A673 (cell line): ENCODE results near the gene CHAT.

Experiments used
- EZH2 ChIP-seq: fragments of 200-600 bp; sonication (generic); IDR thresholded peaks from 2 replicates; pipeline ENCODE4 v1.6.1; 2017; ENCODE audit warnings: borderline replicate concordance, low read depth, mild to moderate bottlenecking, mixed read lengths, antibody characterized with exemption, low read length; ENCODE audit not compliant: poor library complexity, severe bottlenecking
- TF ChIP-seq, protein P1 (sequence below): fragments of 300-800, 200-600 bp; sonication (generic); conservative IDR thresholded peaks from 2 replicates; pipeline ENCODE4 v1.5.1; 2017; ENCODE audit warnings: low read depth, mild to moderate bottlenecking, antibody characterized with exemption, low read length, moderate library complexity, mixed read lengths

DNA sequence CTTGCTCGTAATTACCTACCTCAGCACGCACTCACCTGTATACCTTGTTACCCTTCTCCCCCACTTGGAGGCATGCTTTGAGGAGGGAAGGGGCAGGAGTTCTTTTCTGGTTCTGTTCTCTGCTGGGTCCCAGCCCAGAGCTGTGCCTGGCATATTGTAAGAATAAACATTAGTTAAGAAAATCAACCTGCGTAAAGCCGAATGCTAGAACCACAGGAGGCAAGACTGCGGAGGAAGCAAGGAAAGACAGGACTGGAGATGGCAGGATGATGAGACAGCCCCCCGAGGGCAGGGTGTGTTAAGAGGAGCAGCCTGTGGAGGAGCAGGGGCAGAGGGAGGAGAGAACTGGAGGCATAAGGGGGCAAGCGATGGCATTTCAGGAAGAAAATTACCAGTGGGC, 75.1 kb downstream of the CHAT start:
- TF ChIP-seq, protein P1, sequence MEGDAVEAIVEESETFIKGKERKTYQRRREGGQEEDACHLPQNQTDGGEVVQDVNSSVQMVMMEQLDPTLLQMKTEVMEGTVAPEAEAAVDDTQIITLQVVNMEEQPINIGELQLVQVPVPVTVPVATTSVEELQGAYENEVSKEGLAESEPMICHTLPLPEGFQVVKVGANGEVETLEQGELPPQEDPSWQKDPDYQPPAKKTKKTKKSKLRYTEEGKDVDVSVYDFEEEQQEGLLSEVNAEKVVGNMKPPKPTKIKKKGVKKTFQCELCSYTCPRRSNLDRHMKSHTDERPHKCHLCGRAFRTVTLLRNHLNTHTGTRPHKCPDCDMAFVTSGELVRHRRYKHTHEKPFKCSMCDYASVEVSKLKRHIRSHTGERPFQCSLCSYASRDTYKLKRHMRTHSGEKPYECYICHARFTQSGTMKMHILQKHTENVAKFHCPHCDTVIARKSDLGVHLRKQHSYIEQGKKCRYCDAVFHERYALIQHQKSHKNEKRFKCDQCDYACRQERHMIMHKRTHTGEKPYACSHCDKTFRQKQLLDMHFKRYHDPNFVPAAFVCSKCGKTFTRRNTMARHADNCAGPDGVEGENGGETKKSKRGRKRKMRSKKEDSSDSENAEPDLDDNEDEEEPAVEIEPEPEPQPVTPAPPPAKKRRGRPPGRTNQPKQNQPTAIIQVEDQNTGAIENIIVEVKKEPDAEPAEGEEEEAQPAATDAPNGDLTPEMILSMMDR = no peak
- no peak for TF ChIP-seq EZH2
